CD4-positive, alpha-beta T cell (primary cell): ENCODE results near the gene CDK8. TPM values are rescaled to one million over a fixed set of nuclear protein-coding genes. Genes with fewer than 3 reads are reported as not detected.

ENCODE experiments used
- ATAC-seq: fragments of 200-7000 bp; cut with Tn5 transposase; one replicate; pipeline ENCODE4 v1.10.0; 2022; ENCODE audit warnings: mild to moderate bottlenecking; ENCODE audit not compliant: poor library complexity
- CTCF ChIA-PET: fragments of 350-600 bp; sonication (Branson Sonifier 250); formaldehyde crosslinking; loops from one replicate; lab custom pipeline; 2021; ENCODE audit warnings: antibody characterized with exemption, inconsistent platforms; lab: Charles Lee
- POLR2A ChIA-PET: fragments of 350-600 bp; sonication (Branson Sonifier 250); formaldehyde crosslinking; loops from one replicate; lab custom pipeline; 2021; ENCODE audit warnings: antibody characterized with exemption, inconsistent platforms; lab: Charles Lee
- DNase-seq, 14 experiments: peaks; one replicate each; pipeline ENCODE4 v3.0.0-alpha.2; 2013 to 2020; ENCODE audit warnings: mixed read lengths in 2 of 14
- H3K27ac ChIP-seq, 2 donors: one replicate each; pipeline versions ENCODE4 v1.5.1 to v1.7.0; 2013; ENCODE audit warnings: low read length in 2 of 2, low read depth in 1 of 2, mild to moderate bottlenecking in 1 of 2
- H3K27me3 ChIP-seq, 2 experiments: 1 replicate in 1 of 2; 2 replicates in 1 of 2; pipeline versions ENCODE4 v1.6.1 to v1.7.0; 2013; ENCODE audit warnings: low read length in 2 of 2, control low read depth in 1 of 2, mild to moderate bottlenecking in 1 of 2, moderate library complexity in 1 of 2; ENCODE audit not compliant: insufficient read depth in 2 of 2, control insufficient read depth in 1 of 2
- H3K36me3 ChIP-seq: one replicate; pipeline ENCODE4 v1.6.1; 2013; ENCODE audit warnings: low read length, control low read depth; ENCODE audit not compliant: insufficient read depth
- H3K4me1 ChIP-seq: one replicate; pipeline ENCODE4 v1.6.1; 2013; ENCODE audit warnings: low read length, control low read depth; ENCODE audit not compliant: insufficient read depth
- H3K4me3 ChIP-seq: one replicate; pipeline ENCODE4 v1.5.1; 2013; ENCODE audit warnings: mild to moderate bottlenecking, low read length, moderate library complexity
- H3K9me3 ChIP-seq, 2 experiments: 1 replicate in 1 of 2; 2 replicates in 1 of 2; pipeline versions ENCODE4 v1.6.1 to v1.7.0; 2013; ENCODE audit warnings: low read length in 2 of 2, mild to moderate bottlenecking in 2 of 2, control low read depth in 1 of 2, moderate library complexity in 1 of 2; ENCODE audit not compliant: control insufficient read depth in 1 of 2, insufficient read depth in 1 of 2
- H3K27ac Mint-ChIP-seq: one replicate; pipeline ENCODE4 v1.8.0; 2020; ENCODE audit warnings: mixed read lengths
- H3K27me3 Mint-ChIP-seq: one replicate; pipeline ENCODE4 v1.8.0; 2021; ENCODE audit warnings: mixed read lengths
- H3K36me3 Mint-ChIP-seq: one replicate; pipeline ENCODE4 v1.8.0; 2021; ENCODE audit warnings: low read depth, mixed read lengths
- H3K4me1 Mint-ChIP-seq: one replicate; pipeline ENCODE4 v1.8.0; 2021; ENCODE audit warnings: low read depth, mixed read lengths
- H3K4me3 Mint-ChIP-seq: one replicate; pipeline ENCODE4 v1.8.0; 2020; ENCODE audit warnings: mild to moderate bottlenecking, mixed read lengths
- H3K9me3 Mint-ChIP-seq: one replicate; pipeline ENCODE4 v1.8.0; 2020; ENCODE audit warnings: mixed read lengths
- CTCF ChIP-seq: fragments of 200-600 bp; IDR thresholded peaks from one replicate; pipeline ENCODE4 v1.8.0; 2022; ENCODE audit warnings: antibody characterized with exemption, mild to moderate bottlenecking
- intact Hi-C, 2 experiments: fragments of 100-400 bp; cut with DNase I in 1 of 2; cut with micrococcal nuclease in 1 of 2; formaldehyde crosslinking; loops; one replicate each; pipeline versions ENCODE4 v1.15.1 to v1.9.0; 2023 to 2025; cut with DNase I, micrococcal nuclease
- total RNA-seq, 174 experiments: library from RNA in 2 of 174; stranded (reverse) in 2 of 174; gene quantifications; one replicate each; pipeline ENCODE4 v1.2.3 and lab custom pipeline; 2021 to 2026

Gene CDK8
- total RNA-seq, 2 experiments from 2014 or later, result 6.0 to 6.7 TPM

- H3K27ac Mint-ChIP-seq, result no peak overlapping the region
- no peak for DNase-seq
- H3K27me3 Mint-ChIP-seq, result no peaks in the 10 kb centered on the region
- peaks cover 5% of the 10 kb centered on the region for H3K36me3 Mint-ChIP-seq
- no peaks in the 10 kb centered on the region for H3K9me3 Mint-ChIP-seq
- no peaks in the 10 kb centered on the region for H3K36me3 ChIP-seq
- intact Hi-C loops, result no loop called here
- H3K4me3 Mint-ChIP-seq, result no peak overlapping the region
- POLR2A ChIA-PET, result no interaction called here
- no peak overlapping the region for H3K4me3 ChIP-seq
- H3K4me1 ChIP-seq, result peaks cover 3% of the 10 kb centered on the region
- H3K27me3 ChIP-seq, result no peaks in the 10 kb centered on the region
- H3K27ac ChIP-seq, result no peak overlapping the region
- no peak for ATAC-seq
- H3K9me3 ChIP-seq, result no peaks in the 10 kb centered on the region
- peaks cover 70% of the 10 kb centered on the region for H3K4me1 Mint-ChIP-seq
- CTCF ChIA-PET, result no interaction called here
- TF ChIP-seq CTCF, result no peak
Observed at GRCh38 chr13:26299168-26299750, 45.3 kb downstream of the CDK8 start.

- no peak for TF ChIP-seq CTCF
Observed at GRCh38 chr13:26300140-26300539, 46.2 kb downstream of the CDK8 start.

DNA sequence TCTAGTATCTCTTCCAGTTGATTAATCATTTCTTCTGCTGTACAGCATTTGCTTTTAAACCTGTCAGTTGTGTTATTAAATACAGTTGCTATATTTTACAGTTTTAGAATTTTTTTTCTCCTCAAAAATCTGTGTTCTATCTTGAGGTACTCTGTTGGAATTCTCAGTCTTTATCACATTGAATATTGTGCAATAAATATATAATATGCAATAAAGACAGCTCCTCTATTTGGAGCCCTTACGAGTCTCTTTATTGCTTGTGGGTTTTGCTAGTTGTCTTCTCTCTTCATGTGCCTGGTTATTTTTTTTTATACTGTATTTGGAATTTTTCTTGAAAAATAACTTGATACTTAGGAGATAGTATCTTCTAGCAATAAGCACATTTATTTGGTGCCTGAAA is 51.7 kb downstream of the CDK8 start:
- Histone ChIP-seq H3K27me3 (no peaks in the 10 kb centered on the region), H3K27ac (no peak overlapping the region), H3K4me3 (no peak overlapping the region), H3K9me3 (no peaks in the 10 kb centered on the region), H3K36me3 (no peaks in the 10 kb centered on the region), H3K4me1 (peaks cover 3% of the 10 kb centered on the region)
- ChIA-PET CTCF (interaction anchor here (0.7 kb wide), 1 partner anchor 1581 kb away, joined by 5 read pairs; no protein-coding TSS in a partner anchor), POLR2A (no interaction called here)
- DNase-seq, result no peak
- peaks cover 7% of the 10 kb centered on the region for H3K9me3 Mint-ChIP-seq
- H3K27ac Mint-ChIP-seq, result no peak overlapping the region
- TF ChIP-seq CTCF, result no peak
- no peak for ATAC-seq
- H3K4me3 Mint-ChIP-seq, result no peak overlapping the region
- H3K4me1 Mint-ChIP-seq, result peaks cover 71% of the 10 kb centered on the region
- peaks cover 7% of the 10 kb centered on the region for H3K36me3 Mint-ChIP-seq
- H3K27me3 Mint-ChIP-seq, result no peaks in the 10 kb centered on the region
- intact Hi-C loops, result no loop called here

More at GRCh38 chr13:26300140-26300539, 46.2 kb downstream of the CDK8 start:
- POLR2A ChIA-PET, result no interaction called here
- Histone ChIP-seq H3K4me3 (no peak overlapping the region), H3K4me1 (peaks cover 3% of the 10 kb centered on the region), H3K36me3 (no peaks in the 10 kb centered on the region), H3K27ac (no peak overlapping the region), H3K27me3 (no peaks in the 10 kb centered on the region), H3K9me3 (no peaks in the 10 kb centered on the region)
- H3K4me1 Mint-ChIP-seq, result peaks cover 74% of the 10 kb centered on the region
- H3K27ac Mint-ChIP-seq, result no peak overlapping the region
- no peak for ATAC-seq
- H3K27me3 Mint-ChIP-seq, result no peaks in the 10 kb centered on the region
- CTCF ChIA-PET, result no interaction called here
- no peaks in the 10 kb centered on the region for H3K9me3 Mint-ChIP-seq
- peaks cover 5% of the 10 kb centered on the region for H3K36me3 Mint-ChIP-seq
- no peak overlapping the region for H3K4me3 Mint-ChIP-seq
- DNase-seq, result peak in 1 of 14 experiments; percentile 3
- intact Hi-C loops, result no loop called here
